Stimulated activated CD4-positive, alpha-beta T cell treated with anti-CD3 and anti-CD28 coated beads, Interleukin-12 subunit alpha, Interleukin-12 subunit beta, amount 100 ng/mL, for 48 hours (primary cell): ENCODE measurements around the gene STK26.
"Not testable (repeated sequence)": the region's sequence is repeated elsewhere in the genome, so short reads cannot be mapped to it uniquely, and the experiment has no call there.

Source experiments
- DNase-seq, 3 donors: peaks; one replicate each; pipeline ENCODE4 v3.0.0-alpha.2; 2020; ENCODE audit warnings: low read depth in 2 of 3, low spot score in 1 of 3

The STK26 gene

DNA sequence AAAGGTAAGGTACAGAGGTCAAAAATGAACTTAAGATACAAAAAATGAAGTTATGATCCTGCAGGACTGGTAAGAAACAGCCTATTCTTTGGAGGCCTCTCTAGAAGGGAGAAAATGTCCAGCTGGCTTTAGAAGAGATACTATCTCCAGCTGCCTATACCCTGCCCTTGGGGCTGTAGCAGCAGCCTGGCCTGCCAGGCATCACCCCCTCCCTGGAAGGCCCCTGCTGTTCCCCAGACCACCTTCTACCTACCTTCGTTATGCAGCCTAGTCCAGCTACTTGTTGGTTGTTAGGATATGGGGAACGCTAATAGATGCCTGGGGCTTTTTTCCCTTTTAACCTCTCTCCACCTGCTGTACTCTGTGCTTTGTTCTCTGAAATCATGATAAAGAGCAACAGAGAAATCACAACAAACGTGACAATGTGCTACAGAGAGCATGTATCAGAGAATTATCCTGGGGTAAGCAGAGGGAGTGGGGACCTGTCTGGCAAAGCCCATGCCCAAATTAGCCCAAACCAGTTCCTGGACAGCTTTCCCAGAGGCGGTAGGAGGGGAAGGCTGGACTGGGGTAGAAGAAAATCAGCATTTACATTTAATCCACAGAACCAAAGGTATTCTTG is 70.2 kb downstream of the STK26 start:
- DNase-seq = no peak

DNA sequence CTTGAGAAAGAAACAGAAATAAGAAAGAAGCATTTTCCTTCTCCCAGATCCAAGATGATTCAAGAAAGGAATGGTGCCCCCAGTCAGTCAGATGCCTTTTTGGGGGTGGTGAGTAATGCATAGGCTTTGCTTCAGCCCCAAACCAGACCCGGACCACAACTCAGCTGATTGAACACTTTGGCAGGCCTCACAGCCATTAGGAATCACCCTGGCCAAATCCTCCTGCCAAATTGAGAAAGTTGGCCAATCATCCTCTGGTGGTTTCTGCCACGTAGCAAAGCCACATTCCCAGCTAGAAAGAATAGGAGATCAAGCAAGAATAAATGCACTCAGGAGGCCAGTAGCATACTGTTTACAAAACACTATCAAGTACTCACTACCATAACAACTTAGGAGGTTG is 71.1 kb downstream of the STK26 start:
- no peak for DNase-seq

DNA sequence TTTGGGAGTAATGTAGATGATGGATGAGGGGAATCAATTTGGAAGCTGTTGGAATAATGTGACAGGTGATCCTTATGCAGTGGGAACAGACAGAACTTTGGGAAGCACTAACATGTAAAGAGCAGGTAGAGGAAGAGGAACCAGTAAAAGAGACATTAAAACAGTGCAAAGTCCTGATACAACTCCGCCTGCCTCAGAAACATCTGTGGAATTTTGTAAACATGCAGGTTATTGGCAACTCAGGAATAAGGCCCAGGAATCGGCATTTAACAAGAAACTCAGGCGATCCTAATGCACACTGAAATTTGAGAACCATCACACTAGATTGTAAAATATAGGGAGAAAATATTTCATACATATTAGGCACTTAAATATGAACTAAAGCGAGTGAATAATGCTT is 75.6 kb downstream of the STK26 start:
- not testable (repeated sequence) for DNase-seq

DNA sequence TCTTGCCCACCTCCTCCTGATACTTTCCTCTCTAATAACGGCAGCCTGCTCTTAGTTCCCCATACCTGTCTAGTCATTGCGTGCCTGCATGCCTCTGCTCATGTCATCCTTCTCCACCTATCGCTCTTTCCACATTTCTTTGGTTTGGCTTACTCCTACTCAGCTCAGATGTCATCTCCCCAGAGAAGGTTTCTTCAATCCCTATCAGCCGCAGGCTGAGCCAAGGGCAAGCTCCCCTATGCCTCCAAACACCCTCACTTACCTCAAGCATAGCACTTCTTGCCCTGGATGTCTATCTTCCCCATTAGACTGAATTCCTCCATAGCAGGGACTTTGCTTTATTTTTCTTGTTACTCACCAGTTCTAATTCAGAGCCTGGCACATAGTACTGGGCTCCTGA is 78.1 kb downstream of the STK26 start:
- no peak for DNase-seq

DNA sequence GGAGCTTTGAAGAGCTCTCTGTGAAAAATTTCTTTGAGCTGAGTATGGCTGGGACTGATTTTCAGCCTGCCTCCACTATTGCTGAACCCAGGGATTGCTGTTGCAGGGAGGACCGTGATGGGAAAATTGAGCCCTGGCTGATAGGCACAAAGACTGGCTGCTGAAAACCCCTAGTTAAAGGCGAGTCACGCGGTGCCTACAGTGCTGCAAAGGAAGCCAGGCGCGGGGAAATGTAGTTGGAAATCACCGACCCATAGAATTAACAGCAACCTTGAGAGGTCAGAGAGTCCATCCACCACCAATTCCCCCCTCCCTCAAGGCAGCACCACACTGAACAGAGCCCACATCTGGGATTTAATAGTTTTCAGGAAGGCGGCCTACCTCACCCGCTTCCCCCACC is 78.7 kb downstream of the STK26 start:
- DNase-seq = no peak

DNA sequence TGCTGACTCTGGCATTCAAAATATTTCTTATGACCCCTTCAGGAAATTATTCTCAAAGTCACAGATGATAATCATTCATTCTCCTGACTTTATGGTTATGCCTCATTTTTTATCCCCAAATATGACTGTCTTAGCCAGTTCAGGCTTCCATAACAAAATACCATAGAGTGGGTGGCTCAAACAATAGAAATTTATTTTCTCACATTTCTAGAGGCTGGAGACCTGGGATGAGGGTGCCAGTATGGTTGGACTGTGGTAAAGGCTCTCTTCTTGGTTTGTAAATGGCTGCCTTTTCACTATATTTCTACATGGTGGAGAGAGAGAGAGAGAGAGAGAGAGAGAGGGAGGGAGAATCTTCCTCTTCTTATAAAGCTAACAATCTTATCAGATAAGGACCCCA is 84.2 kb downstream of the STK26 start:
- DNase-seq = no peak

DNA sequence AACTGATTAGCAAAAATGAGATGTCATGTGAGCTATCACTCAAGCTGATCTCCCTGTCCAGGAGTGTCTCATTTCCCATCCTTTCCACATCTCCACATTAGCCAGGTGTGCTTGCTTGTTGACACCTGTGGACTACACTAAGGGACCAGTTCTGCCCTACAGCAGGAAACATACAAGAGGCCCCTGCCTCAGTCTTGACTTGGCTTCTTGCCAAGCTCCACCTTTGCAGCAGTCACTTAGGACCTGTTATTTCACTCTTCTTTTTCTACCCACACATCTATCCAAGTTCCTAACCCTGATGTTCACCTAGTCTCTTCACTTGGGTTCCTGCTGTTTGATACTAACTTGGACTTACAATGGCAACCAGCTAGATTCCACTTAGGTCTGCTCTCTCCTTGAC is 91.5 kb downstream of the STK26 start:
- DNase-seq = no peak

DNA sequence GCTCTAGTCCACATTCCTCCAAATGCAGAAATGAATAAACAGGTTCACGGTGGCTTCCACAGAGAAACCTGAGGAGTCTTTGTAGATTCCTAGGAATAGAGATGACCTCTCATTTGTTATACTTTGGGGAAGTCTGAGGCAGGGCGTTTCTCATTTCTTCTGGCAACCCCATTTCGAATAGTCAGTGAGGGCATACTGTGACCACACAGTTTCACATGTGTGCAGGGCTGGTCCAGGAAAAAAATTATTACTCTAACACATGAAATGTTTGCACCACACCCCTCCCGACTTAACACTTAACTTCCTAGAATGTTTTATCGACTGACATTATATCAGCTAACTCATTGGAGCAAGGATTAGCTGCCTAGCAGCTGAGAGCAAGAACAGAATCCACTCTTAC is 92.7 kb downstream of the STK26 start:
- no peak for DNase-seq

DNA sequence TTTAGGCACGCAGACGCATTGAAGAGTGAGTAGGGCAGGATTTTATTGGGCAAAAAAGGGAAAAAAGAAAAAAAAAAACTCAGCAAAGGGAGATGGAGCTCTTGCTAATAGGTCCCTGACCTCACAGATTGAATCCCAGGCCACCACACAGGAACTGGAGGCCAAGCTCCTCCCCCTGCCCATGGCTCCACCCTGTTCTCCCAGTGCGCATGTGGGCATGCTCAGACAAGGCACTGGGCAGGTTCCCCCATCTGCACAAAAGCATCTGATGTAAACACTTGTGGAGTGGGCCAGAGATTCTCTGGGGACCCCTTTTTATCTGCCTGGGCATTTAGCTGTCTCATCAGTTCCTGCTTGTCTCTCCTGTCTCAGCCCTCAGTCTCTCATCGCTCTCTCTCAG is 95.3 kb downstream of the STK26 start:
- no peak for DNase-seq

DNA sequence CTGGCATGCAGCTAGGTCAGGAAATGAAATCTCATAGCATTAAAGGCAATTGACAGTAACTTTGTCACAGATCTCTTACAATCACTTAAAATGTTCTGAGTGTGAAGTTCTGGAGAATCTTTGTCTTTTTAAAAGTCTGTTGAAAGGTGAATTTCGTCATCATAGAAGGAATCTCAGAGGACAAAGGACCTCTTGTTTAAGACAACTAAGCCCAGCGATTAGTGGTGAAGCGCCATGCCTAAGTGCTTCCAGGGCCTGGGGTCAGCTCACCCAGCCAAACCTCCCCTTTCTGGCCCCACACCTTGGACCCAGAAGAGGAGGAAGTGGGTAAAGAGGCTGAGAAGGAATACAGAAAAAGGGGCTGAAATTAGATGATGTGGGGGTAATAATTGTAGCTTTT is 96.2 kb downstream of the STK26 start:
- no peak for DNase-seq

DNA sequence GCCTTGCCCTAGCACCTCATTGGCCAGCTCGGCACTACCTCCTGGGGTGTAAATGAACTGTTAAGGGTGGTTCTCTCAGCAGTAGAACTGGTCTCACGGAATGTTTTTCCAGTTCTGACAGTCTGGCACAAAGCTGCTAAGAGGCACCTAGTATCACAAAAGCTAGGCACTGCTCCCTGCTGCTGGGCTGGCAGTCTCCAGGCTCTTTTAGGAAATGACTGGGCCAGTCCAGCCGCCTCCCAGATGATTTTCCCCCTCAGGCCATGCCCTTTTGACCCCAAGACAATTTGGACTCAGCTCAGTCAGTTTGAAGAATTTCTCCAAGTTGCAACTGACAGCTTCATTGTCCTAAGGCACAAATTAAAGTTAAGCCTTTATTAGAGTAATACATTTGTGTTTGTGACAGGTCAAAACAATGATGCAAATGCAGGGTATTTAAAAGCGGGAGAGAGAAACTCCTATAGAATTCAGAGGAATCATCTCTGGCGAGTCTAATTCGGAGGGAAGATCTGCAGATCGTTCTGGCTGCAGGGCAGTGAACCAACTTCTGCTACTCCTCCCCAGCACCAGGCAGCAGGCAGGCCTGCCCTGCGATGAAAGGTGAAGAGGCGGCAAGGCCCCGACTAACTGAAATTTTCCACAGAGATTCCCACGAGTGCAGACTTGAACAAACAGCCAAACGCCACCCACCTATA is 96.9 kb downstream of the STK26 start:
- no peak for DNase-seq

DNA sequence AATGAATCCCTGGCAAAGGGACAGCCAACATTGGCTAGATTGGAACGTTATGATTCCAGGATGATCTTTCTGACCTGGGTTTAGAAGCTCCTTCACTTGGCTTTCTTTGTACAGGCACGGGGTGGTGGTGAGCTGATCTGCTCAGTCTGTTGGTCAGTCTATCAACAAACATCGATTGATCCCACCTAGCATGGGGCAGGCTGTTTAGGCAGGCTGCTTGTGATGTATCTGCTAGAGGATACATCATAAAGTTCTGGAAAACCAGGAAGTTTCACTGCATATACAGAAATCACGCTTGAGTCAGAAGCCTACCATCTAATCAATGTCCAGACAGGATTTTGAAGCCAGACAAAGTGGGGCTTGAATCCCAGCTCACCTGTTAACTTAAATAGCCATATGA is 97.8 kb downstream of the STK26 start:
- DNase-seq = no peak
